Natural killer cell (primary cell): Measurements from ENCODE around the gene SH3GLB1. TPM values are rescaled to one million over a fixed set of nuclear protein-coding genes. Genes with fewer than 3 reads are reported as not detected.

Experiments used
- ATAC-seq, 3 donors: fragments of 150-1000 bp in 2 of 3; fragments of 200-7000 bp in 1 of 3; cut with Tn5 transposase; 1 replicate in 1 of 3; 2 replicates in 2 of 3; pipeline ENCODE4 v1.10.0; 2021; ENCODE audit warnings: mild to moderate bottlenecking in 2 of 3, moderate library complexity in 2 of 3
- DNase-seq, 2 donors: peaks; one replicate each; pipeline versions ENCODE4 v3.0.0 to v3.0.0-alpha.2; 2013 to 2021; ENCODE audit warnings: mixed read lengths in 1 of 2
- H3K27ac ChIP-seq: one replicate; pipeline ENCODE4 v1.5.1; 2013; ENCODE audit warnings: mild to moderate bottlenecking, low read length
- H3K27me3 ChIP-seq: one replicate; pipeline ENCODE4 v1.6.1; 2013; ENCODE audit warnings: low read length; ENCODE audit not compliant: control insufficient read depth, insufficient read depth
- H3K36me3 ChIP-seq: one replicate; pipeline ENCODE4 v1.6.1; 2013; ENCODE audit warnings: low read length; ENCODE audit not compliant: control insufficient read depth, insufficient read depth
- H3K4me1 ChIP-seq: one replicate; pipeline ENCODE4 v1.6.1; 2013; ENCODE audit warnings: low read length; ENCODE audit not compliant: control insufficient read depth, insufficient read depth
- H3K4me3 ChIP-seq: one replicate; pipeline ENCODE4 v1.5.1; 2013; ENCODE audit warnings: low read length
- H3K9me3 ChIP-seq: one replicate; pipeline ENCODE4 v1.6.1; 2013; ENCODE audit warnings: low read length; ENCODE audit not compliant: control insufficient read depth, insufficient read depth
- H3K27ac Mint-ChIP-seq, 2 donors: one replicate each; pipeline ENCODE4 v1.8.0; 2022; ENCODE audit warnings: mild to moderate bottlenecking in 2 of 2, mixed read lengths in 2 of 2, moderate library complexity in 1 of 2
- H3K27me3 Mint-ChIP-seq, 2 donors: one replicate each; pipeline ENCODE4 v1.8.0; 2022; ENCODE audit warnings: low read depth in 2 of 2, mixed read lengths in 2 of 2
- H3K36me3 Mint-ChIP-seq: one replicate; pipeline ENCODE4 v1.8.0; 2022; ENCODE audit warnings: mixed read lengths
- H3K4me1 Mint-ChIP-seq, 2 donors: one replicate each; pipeline ENCODE4 v1.8.0; 2022; ENCODE audit warnings: mixed read lengths in 2 of 2
- H3K4me3 Mint-ChIP-seq: one replicate; pipeline ENCODE4 v1.8.0; 2022; ENCODE audit warnings: mild to moderate bottlenecking, moderate library complexity, mixed read lengths
- H3K9me3 Mint-ChIP-seq, 2 donors: one replicate each; pipeline ENCODE4 v1.8.0; 2022; ENCODE audit warnings: mixed read lengths in 2 of 2
- WGBS: methylation state at CpG from one replicate; pipeline ENCODE4 v1.1.7; 2013; ENCODE audit warnings: missing lambda C conversion rate; ENCODE audit not compliant: insufficient coverage; 5-methylcytosine and 5-hydroxymethylcytosine counted together
- intact Hi-C: fragments of 100-400 bp; cut with micrococcal nuclease; formaldehyde crosslinking; loops from one replicate; pipeline ENCODE4 v1.14.2; 2022
- total RNA-seq, 4 donors: library from RNA; stranded (reverse); fragments of 120-200 nt in 1 of 4; gene quantifications; one replicate each; pipeline versions ENCODE4 v1.2.3 to v1.2.4, GENCODE V29; 2013 to 2022
- TF ChIP-seq, protein P1 (sequence below): fragments of 200-600 bp; IDR thresholded peaks from one replicate; pipeline ENCODE4 v1.8.0; 2022; ENCODE audit warnings: antibody characterized with exemption

The SH3GLB1 gene
- total RNA-seq, 3 donors from 2014 or later (not counting 1 experiment from before 2014, with no cell fraction given): 98.1 to 114 (median 109) TPM

- Histone ChIP-seq H3K27ac (peak overlapping the region; percentile 29), H3K36me3 (no peaks in the 10 kb centered on the region), H3K4me1 (peaks cover 5% of the 10 kb centered on the region), H3K9me3 (no peaks in the 10 kb centered on the region), H3K27me3 (no peaks in the 10 kb centered on the region), H3K4me3 (no peak overlapping the region)
- Mint-ChIP-seq H3K27me3 (peaks cover 0 to 3% of the 10 kb centered on the region in 2 donors), H3K27ac (peak overlapping the region in 1 of 2 donors; percentile 71), H3K4me1 (peaks cover 8 to 9% of the 10 kb centered on the region in 2 donors), H3K9me3 (no peaks in the 10 kb centered on the region), H3K4me3 (no peak overlapping the region), H3K36me3 (no peaks in the 10 kb centered on the region)
- TF ChIP-seq, protein P1, sequence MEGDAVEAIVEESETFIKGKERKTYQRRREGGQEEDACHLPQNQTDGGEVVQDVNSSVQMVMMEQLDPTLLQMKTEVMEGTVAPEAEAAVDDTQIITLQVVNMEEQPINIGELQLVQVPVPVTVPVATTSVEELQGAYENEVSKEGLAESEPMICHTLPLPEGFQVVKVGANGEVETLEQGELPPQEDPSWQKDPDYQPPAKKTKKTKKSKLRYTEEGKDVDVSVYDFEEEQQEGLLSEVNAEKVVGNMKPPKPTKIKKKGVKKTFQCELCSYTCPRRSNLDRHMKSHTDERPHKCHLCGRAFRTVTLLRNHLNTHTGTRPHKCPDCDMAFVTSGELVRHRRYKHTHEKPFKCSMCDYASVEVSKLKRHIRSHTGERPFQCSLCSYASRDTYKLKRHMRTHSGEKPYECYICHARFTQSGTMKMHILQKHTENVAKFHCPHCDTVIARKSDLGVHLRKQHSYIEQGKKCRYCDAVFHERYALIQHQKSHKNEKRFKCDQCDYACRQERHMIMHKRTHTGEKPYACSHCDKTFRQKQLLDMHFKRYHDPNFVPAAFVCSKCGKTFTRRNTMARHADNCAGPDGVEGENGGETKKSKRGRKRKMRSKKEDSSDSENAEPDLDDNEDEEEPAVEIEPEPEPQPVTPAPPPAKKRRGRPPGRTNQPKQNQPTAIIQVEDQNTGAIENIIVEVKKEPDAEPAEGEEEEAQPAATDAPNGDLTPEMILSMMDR: no peak
- intact Hi-C loops: no loop called here
- 51% methylated on average over 7 of the region's 11 CpGs for WGBS
- ATAC-seq (peak; percentile 71 to 93 (median 78)), DNase-seq (peak in 1 of 2 donors; percentile 32)
These were observed 70.2 kb downstream of the SH3GLB1 start for GRCh38 chr1:86774305-86775295.

DNA sequence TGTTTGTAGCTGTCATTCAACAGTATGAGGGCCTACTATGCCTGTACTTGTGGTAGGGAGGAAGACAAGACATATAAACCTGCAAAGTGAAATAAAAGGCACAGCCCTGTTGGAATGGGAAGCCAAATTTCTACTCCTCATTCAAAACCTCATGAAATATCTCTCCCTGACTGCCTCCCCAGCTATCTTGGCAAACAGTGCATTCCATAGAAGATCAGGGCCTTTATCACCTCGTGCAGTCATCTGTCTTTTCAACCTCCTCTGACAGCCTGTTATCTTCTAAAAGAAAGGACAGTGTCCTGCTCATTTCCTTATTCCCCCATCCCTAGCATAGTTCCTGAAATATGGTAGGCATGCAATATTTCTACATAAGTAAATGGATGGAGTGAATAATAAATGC, 71.0 kb downstream of the SH3GLB1 start:
- H3K27me3 Mint-ChIP-seq: peaks cover 0 to 3% of the 10 kb centered on the region in 2 donors
- DNase-seq: no peak
- no peak overlapping the region for H3K4me3 ChIP-seq
- no peaks in the 10 kb centered on the region for H3K9me3 Mint-ChIP-seq
- ATAC-seq: no peak
- no peaks in the 10 kb centered on the region for H3K36me3 ChIP-seq
- no peaks in the 10 kb centered on the region for H3K36me3 Mint-ChIP-seq
- H3K4me3 Mint-ChIP-seq: no peak overlapping the region
- H3K27ac Mint-ChIP-seq: no peak overlapping the region
- intact Hi-C loops: no loop called here
- H3K27ac ChIP-seq: no peak overlapping the region
- H3K9me3 ChIP-seq: no peaks in the 10 kb centered on the region
- TF ChIP-seq, protein P1: no peak
- H3K27me3 ChIP-seq: no peaks in the 10 kb centered on the region
- H3K4me1 Mint-ChIP-seq: peaks cover 8 to 9% of the 10 kb centered on the region in 2 donors
- 81% methylated on average over 1 of the region's 1 CpG for WGBS
- H3K4me1 ChIP-seq: peaks cover 5% of the 10 kb centered on the region

- peaks cover 0 to 3% of the 10 kb centered on the region in 2 donors for H3K27me3 Mint-ChIP-seq
- peaks cover 8 to 9% of the 10 kb centered on the region in 2 donors for H3K4me1 Mint-ChIP-seq
- DNase-seq: no peak
- no peak overlapping the region for H3K4me3 Mint-ChIP-seq
- 94% methylated on average over 2 of the region's 2 CpGs for WGBS
- Histone ChIP-seq H3K4me3 (no peak overlapping the region), H3K27me3 (no peaks in the 10 kb centered on the region), H3K9me3 (no peaks in the 10 kb centered on the region), H3K36me3 (no peaks in the 10 kb centered on the region), H3K27ac (no peak overlapping the region), H3K4me1 (peaks cover 5% of the 10 kb centered on the region)
- ATAC-seq: no peak
- no peaks in the 10 kb centered on the region for H3K9me3 Mint-ChIP-seq
- TF ChIP-seq, protein P1: no peak
- intact Hi-C loops: no loop called here
- H3K27ac Mint-ChIP-seq: no peak overlapping the region
- no peaks in the 10 kb centered on the region for H3K36me3 Mint-ChIP-seq
These were observed 71.7 kb downstream of the SH3GLB1 start for GRCh38 chr1:86776108-86776507.
